T-helper 9 cell (primary cell): ENCODE results near the gene CHCHD6.

Source experiments
- DNase-seq: peaks from one replicate; pipeline ENCODE4 v3.0.0-alpha.2; 2020
- total RNA-seq, 2 donors: gene quantifications; one replicate each; lab custom pipeline; 2026; lab: John Stamatoyannopoulos, UW

The CHCHD6 gene
- total RNA-seq = 4.8 to 6.0 reads per million in 2 donors

- DNase-seq = peak; percentile 94
These were observed at the start of gene CHCHD6 for GRCh38 chr3:126703512-126704493. TSS of gene CHCHD6 (plus strand) at chr3:126704240. CDS start at chr3:126704313, 73 bp downstream.

GRCh38 chr3:126654571-126655383 lies 49.3 kb upstream of the CHCHD6 start, which contains the start of gene TXNRD3:
TSS of gene TXNRD3 (minus strand) at chr3:126655124.
- peak; percentile 52 for DNase-seq

GRCh38 chr3:126655887-126656286 lies 48.2 kb upstream of the CHCHD6 start:
- DNase-seq = no peak

GRCh38 chr3:126656371-126657134 lies 47.5 kb upstream of the CHCHD6 start:
- DNase-seq = no peak

- no peak for DNase-seq
These were observed 46.1 kb upstream of the CHCHD6 start for GRCh38 chr3:126657901-126658300.

- no peak for DNase-seq
These were observed 45.5 kb upstream of the CHCHD6 start for GRCh38 chr3:126658584-126658983.

- no peak for DNase-seq
These were observed 43.8 kb upstream of the CHCHD6 start for GRCh38 chr3:126659915-126660886.

- DNase-seq = no peak
These were observed 42.3 kb upstream of the CHCHD6 start for GRCh38 chr3:126661532-126662364.

- DNase-seq = no peak
These were observed 40.8 kb upstream of the CHCHD6 start for GRCh38 chr3:126663257-126663656.

GRCh38 chr3:126663750-126664149 lies 40.3 kb upstream of the CHCHD6 start:
- no peak for DNase-seq

GRCh38 chr3:126664591-126665214 lies 39.3 kb upstream of the CHCHD6 start:
- DNase-seq = no peak

GRCh38 chr3:126665221-126665936 lies 38.7 kb upstream of the CHCHD6 start:
- no peak for DNase-seq

GRCh38 chr3:126665959-126666657 lies 37.9 kb upstream of the CHCHD6 start:
- DNase-seq = no peak

- no peak for DNase-seq
These were observed 37.1 kb upstream of the CHCHD6 start for GRCh38 chr3:126666658-126667528.

GRCh38 chr3:126667631-126668449 lies 36.2 kb upstream of the CHCHD6 start:
- no peak for DNase-seq
